ENCODE results near the gene AOPEP.
"Not testable (repeated sequence)": the region's sequence is repeated elsewhere in the genome, so short reads cannot be mapped to it uniquely, and the experiment has no call there.

The AOPEP gene

GRCh38 chr9:94932652-94933510 is 206.4 kb downstream of the AOPEP start:
- in situ Hi-C loops (cut with MboI; ENCODE audit: low pct_unique_long_range_greater_than_20kb, low sequenced_read_pairs), result no loop called here
- DNase-seq, result no peak

- in situ Hi-C loops (cut with MboI; ENCODE audit: low pct_unique_long_range_greater_than_20kb, low sequenced_read_pairs), result no loop called here
- DNase-seq, result no peak
Observed at GRCh38 chr9:94933511-94933828, 207.0 kb downstream of the AOPEP start.

- in situ Hi-C loops (cut with MboI; ENCODE audit: low pct_unique_long_range_greater_than_20kb, low sequenced_read_pairs), result no loop called here
- peak; percentile 27 for DNase-seq
Observed at GRCh38 chr9:94934816-94935328, 208.4 kb downstream of the AOPEP start.

GRCh38 chr9:94935396-94935795 is 208.9 kb downstream of the AOPEP start:
- DNase-seq, result no peak
- in situ Hi-C loops (cut with MboI; ENCODE audit: low pct_unique_long_range_greater_than_20kb, low sequenced_read_pairs), result no loop called here

- in situ Hi-C loops (cut with MboI; ENCODE audit: low pct_unique_long_range_greater_than_20kb, low sequenced_read_pairs), result no loop called here
- no peak for DNase-seq
Observed at GRCh38 chr9:94936419-94936818, 209.9 kb downstream of the AOPEP start.

- in situ Hi-C loops (cut with MboI; ENCODE audit: low pct_unique_long_range_greater_than_20kb, low sequenced_read_pairs), result no loop called here
- no peak for DNase-seq
Observed at GRCh38 chr9:94937214-94937903, 210.9 kb downstream of the AOPEP start.

GRCh38 chr9:94938384-94938783 is 211.9 kb downstream of the AOPEP start:
- DNase-seq, result no peak
- in situ Hi-C loops (cut with MboI; ENCODE audit: low pct_unique_long_range_greater_than_20kb, low sequenced_read_pairs), result no loop called here

GRCh38 chr9:94940296-94940695 is 213.8 kb downstream of the AOPEP start:
- DNase-seq; in situ Hi-C loops (cut with MboI; ENCODE audit: low pct_unique_long_range_greater_than_20kb, low sequenced_read_pairs): not testable (repeated sequence)

GRCh38 chr9:94941211-94941875 is 214.8 kb downstream of the AOPEP start:
- in situ Hi-C loops (cut with MboI; ENCODE audit: low pct_unique_long_range_greater_than_20kb, low sequenced_read_pairs), result no loop called here
- DNase-seq, result no peak

GRCh38 chr9:94944626-94945025 is 218.1 kb downstream of the AOPEP start:
- DNase-seq, result no peak
- in situ Hi-C loops (cut with MboI; ENCODE audit: low pct_unique_long_range_greater_than_20kb, low sequenced_read_pairs), result no loop called here

- DNase-seq, result no peak
- in situ Hi-C loops (cut with MboI; ENCODE audit: low pct_unique_long_range_greater_than_20kb, low sequenced_read_pairs), result no loop called here
Observed at GRCh38 chr9:94945197-94946144, 219.0 kb downstream of the AOPEP start.

GRCh38 chr9:94946256-94946655 is 219.8 kb downstream of the AOPEP start:
- in situ Hi-C loops (cut with MboI; ENCODE audit: low pct_unique_long_range_greater_than_20kb, low sequenced_read_pairs), result no loop called here
- DNase-seq, result no peak

- DNase-seq, result no peak
- in situ Hi-C loops (cut with MboI; ENCODE audit: low pct_unique_long_range_greater_than_20kb, low sequenced_read_pairs), result no loop called here
Observed at GRCh38 chr9:94948567-94949235, 222.2 kb downstream of the AOPEP start.

- in situ Hi-C loops (cut with MboI; ENCODE audit: low pct_unique_long_range_greater_than_20kb, low sequenced_read_pairs), result no loop called here
- no peak for DNase-seq
Observed at GRCh38 chr9:94949370-94949769, 222.9 kb downstream of the AOPEP start.

GRCh38 chr9:94950040-94950578 is 223.6 kb downstream of the AOPEP start:
- in situ Hi-C loops (cut with MboI; ENCODE audit: low pct_unique_long_range_greater_than_20kb, low sequenced_read_pairs), result no loop called here
- no peak for DNase-seq

GRCh38 chr9:94950579-94951323 is 224.3 kb downstream of the AOPEP start:
- in situ Hi-C loops (cut with MboI; ENCODE audit: low pct_unique_long_range_greater_than_20kb, low sequenced_read_pairs), result no loop called here
- no peak for DNase-seq

GRCh38 chr9:94951324-94952135 is 225.0 kb downstream of the AOPEP start:
- DNase-seq, result no peak

More at GRCh38 chr9:94951324-94952135, 225.0 kb downstream of the AOPEP start:
- in situ Hi-C loops (cut with MboI; ENCODE audit: low pct_unique_long_range_greater_than_20kb, low sequenced_read_pairs), result no loop called here
